Esophagus muscularis mucosa (tissue), 3 donors: ENCODE data around the gene MOB1B.

Experiments
- CTCF ChIP-seq, 3 experiments: fragments of 200-600 bp in 2 of 3; fragments of 450-650 bp in 1 of 3; sonication (generic) in 2 of 3; IDR thresholded peaks; one replicate each; pipeline ENCODE4 v1.5.1; 2017 to 2019; ENCODE audit warnings: antibody characterized with exemption in 3 of 3, mild to moderate bottlenecking in 2 of 3, moderate library complexity in 1 of 3
- POLR2A ChIP-seq: fragments of 450-650 bp; IDR thresholded peaks from one replicate; pipeline ENCODE4 v1.6.1; 2017; ENCODE audit warnings: antibody characterized with exemption, moderate library complexity, mild to moderate bottlenecking, low read depth
- POLR2AphosphoS5 ChIP-seq, 2 donors: sonication (generic); formaldehyde crosslinking; IDR thresholded peaks; one replicate each; pipeline ENCODE4 v1.6.1; 2017; ENCODE audit warnings: antibody characterized with exemption in 2 of 2

DNA sequence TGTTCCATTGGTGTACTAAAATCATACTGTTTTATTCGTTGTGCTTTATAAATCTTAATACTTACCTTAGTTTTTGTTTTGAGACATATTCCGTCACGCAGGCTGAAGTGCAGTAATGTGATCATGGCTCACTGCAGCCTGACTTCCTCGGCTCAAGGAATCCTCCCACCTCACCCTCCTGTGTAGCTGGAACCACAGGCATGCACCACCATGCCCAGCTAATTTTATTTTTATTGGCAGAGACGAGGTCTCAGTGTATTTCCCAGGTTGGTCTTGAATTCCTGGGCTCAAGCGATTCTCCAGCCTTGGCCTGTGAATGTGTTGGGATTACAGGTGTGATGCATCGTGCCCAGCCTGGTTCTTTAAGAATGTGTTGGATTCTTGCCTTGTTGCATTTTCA lies 66.9 kb downstream of the MOB1B start:
- TF ChIP-seq CTCF (IDR thresholded peaks at IDR 0.05) (no peak), POLR2A (no peak), POLR2AphosphoS5 (IDR thresholded peaks at IDR 0.05) (no peak)
